ENCODE results near the gene HACD4. TPM values are rescaled to one million over a fixed set of nuclear protein-coding genes. Genes with fewer than 3 reads are reported as not detected.

The HACD4 gene
- total RNA-seq, 4 donors from 2014 or later, result 1.3 to 9.3 (median 5.6) TPM

DNA sequence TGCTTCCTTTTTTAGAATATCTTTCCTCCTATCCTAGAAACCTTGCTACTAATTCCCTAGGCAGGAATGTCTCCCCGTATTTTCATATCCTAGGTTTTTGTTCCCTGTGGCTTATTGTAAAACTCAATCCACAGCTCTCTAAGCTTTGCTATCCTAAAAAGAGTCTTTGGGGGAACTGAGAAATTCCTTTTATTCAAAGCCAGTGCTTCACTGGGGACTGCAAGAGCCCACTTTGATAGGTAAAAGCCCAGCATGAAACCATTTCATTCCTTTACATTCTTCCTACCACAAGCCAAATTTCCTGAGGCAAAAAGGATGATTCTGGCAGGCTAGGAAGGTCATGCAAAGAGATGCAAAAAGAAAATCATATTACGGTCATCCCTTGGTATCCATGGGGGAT is 5.8 kb upstream of the HACD4 start:
- TF ChIP-seq, protein P1, sequence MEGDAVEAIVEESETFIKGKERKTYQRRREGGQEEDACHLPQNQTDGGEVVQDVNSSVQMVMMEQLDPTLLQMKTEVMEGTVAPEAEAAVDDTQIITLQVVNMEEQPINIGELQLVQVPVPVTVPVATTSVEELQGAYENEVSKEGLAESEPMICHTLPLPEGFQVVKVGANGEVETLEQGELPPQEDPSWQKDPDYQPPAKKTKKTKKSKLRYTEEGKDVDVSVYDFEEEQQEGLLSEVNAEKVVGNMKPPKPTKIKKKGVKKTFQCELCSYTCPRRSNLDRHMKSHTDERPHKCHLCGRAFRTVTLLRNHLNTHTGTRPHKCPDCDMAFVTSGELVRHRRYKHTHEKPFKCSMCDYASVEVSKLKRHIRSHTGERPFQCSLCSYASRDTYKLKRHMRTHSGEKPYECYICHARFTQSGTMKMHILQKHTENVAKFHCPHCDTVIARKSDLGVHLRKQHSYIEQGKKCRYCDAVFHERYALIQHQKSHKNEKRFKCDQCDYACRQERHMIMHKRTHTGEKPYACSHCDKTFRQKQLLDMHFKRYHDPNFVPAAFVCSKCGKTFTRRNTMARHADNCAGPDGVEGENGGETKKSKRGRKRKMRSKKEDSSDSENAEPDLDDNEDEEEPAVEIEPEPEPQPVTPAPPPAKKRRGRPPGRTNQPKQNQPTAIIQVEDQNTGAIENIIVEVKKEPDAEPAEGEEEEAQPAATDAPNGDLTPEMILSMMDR (IDR thresholded peaks at IDR 0.05; ENCODE audit: low read depth), result no peak

DNA sequence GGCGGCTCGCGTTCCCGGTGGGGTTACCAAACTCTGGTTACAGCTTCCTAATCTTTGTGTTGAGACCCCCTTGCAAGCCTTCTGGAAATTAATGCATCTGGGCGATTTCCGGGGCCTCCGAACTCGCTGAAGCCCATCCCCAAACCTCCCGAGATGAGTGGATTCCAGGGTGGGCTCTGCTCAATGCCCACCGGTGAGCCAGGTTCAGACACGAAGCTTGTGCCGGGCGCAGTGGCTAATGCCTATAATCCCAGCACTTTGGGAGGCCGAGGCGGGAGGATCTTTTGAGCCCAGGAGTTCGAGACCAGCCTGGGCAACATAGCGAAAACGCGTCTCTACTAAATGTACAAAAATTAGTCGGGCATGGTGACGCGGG is 356 bp upstream of the HACD4 start:
- TF ChIP-seq, protein P1 (IDR thresholded peaks at IDR 0.05; ENCODE audit: low read depth), result no peak

DNA sequence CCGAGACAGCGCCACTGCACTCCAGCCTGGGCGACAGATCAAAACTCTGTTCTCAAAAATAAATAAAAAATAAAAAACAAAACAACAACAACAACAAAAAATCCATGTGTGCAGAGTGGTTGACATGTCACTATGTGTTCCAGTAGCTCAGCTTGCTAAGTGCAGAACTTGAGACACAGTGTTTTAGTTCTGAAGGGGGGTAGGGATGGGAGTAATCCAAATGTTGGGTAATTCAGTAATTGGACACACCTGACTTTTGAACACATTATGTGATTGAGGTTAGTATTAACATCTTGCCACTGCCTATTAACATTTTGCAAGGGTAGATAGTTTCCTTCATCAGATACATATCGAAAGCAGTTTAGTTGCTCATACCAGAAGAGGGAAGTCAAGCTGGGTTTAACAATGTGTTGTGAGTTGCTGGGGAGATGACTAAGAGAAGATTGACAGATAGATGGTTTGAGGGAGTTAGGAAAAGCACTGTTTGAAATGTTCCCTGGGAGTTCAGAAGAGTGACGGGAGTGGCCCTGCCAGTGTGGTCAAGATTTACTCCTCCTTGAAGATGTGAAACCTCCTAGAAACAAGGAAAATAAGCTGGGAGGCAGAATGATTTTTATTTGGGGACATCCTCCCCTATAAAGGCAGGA is 928 bp downstream of the HACD4 start:
- TF ChIP-seq, protein P1 (IDR thresholded peaks at IDR 0.05; ENCODE audit: low read depth), result no peak

DNA sequence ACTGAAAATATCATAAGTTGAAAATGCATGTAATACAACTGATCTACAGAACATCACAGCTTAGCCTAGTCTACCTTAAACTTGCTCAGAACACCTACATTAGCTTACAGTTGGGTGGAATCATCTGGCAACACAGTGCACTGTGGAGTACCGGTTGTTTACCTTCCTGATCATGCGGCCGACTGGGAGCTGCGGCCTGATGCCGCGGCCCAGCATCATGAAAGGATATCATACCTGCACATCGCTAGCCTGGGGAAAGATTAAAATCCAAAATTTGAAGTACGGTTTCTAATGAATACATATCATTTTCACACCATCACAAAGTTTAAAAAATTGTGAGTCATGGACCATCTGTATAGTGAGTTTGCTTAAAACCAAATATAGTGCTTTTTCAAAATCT is 1.8 kb downstream of the HACD4 start:
- TF ChIP-seq, protein P1 (IDR thresholded peaks at IDR 0.05; ENCODE audit: low read depth), result no peak

DNA sequence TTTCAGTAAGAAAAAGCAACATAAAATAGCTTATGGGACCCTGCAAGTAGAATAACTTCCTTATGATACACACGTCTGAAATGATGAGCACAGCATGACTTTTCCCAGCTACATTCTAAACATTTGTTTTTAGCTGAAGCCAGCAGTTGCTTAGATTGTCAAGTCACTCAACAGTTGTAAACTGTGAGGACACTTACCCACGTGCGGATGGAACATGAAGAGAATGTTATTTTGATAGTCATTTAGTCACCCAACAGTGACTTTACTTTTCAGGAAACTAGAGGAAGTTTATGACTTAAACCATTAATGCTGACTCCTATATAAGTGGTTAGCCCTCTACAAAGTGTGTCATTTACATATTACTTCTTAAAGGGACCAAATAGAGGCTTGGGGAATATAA is 3.0 kb downstream of the HACD4 start:
- TF ChIP-seq, protein P1 (IDR thresholded peaks at IDR 0.05; ENCODE audit: low read depth), result no peak

DNA sequence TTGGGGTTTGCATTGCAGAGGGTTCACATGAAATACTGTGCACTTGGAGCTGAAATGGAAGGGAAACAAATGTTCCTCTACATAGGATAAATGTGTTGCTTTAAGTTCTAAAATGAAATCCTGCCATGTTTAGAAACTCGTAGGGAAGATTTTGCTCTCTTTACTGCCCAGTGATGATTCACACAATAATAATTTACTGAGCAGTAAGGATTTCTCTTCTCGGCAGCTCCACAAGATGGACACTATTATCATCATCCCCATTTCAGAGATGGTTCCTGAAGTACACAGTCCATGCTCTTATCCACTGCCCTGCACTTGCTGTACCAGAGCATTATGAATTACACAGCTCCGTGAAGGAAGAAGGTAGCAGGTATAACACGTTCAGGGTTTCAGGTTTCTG is 4.1 kb downstream of the HACD4 start:
- TF ChIP-seq, protein P1 (IDR thresholded peaks at IDR 0.05; ENCODE audit: low read depth), result no peak

DNA sequence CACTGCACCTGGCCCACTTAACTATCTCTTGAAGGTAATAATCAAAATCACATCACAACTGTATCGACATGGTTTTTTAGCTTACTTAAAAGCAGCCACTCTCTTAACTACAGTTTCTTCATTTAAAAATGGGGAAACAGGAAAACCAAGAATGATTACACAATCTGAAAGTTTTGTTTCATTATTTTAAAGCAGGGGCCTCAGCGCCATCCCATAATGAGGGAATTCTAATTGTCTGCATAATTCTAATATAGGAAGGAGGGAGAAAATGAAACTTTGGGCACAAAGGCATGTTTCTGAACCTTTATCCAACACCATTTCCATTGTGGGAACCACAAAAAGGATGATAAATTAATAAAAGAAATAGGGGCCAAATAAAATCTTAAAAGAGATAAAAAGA is 7.6 kb downstream of the HACD4 start:
- TF ChIP-seq, protein P1 (IDR thresholded peaks at IDR 0.05; ENCODE audit: low read depth), result no peak
